ENCODE data around the gene CAND2. TPM values are rescaled to one million over a fixed set of nuclear protein-coding genes. Genes with fewer than 3 reads are reported as not detected.

Gene CAND2
- total and polyA plus RNA-seq, 4 donors: 0.38 to 1.6 (median 0.92) TPM

- TF ChIP-seq TAF1 (conservative IDR thresholded peaks at IDR 0.05): no peak
- TF ChIP-seq YY1 (IDR thresholded peaks at IDR 0.05): no peak
- TF ChIP-seq RXRA (IDR thresholded peaks at IDR 0.05): no peak
- no peak for TF ChIP-seq RAD21 (IDR thresholded peaks at IDR 0.05)
- no peak for TF ChIP-seq FOXA1 (IDR thresholded peaks at IDR 0.05)
- TF ChIP-seq HNF4G (IDR thresholded peaks at IDR 0.05): no peak
- no peak for TF ChIP-seq SP1 (IDR thresholded peaks at IDR 0.05)
- no peak for TF ChIP-seq FOXA2 (IDR thresholded peaks at IDR 0.05)
- no peak for TF ChIP-seq GABPA (IDR thresholded peaks at IDR 0.05 in 1 of 2, conservative IDR thresholded peaks at IDR 0.05 in 1 of 2)
- TF ChIP-seq HNF4A (conservative IDR thresholded peaks at IDR 0.05): no peak
- TF ChIP-seq MAX (IDR thresholded peaks at IDR 0.05): no peak
- no peak for TF ChIP-seq EGR1 (IDR thresholded peaks at IDR 0.05; ENCODE audit: low read depth in 2 of 2)
- TF ChIP-seq JUND (IDR thresholded peaks at IDR 0.05): no peak
Measured at GRCh38 chr3:12764171-12764776, 32.2 kb upstream of the CAND2 start (continued).

GRCh38 chr3:12766541-12766940 is 29.9 kb upstream of the CAND2 start:
- DNase-seq (ENCODE audit: low spot score): no peak
- WGBS: 87% methylated on average over 6 of the region's 6 CpGs

GRCh38 chr3:12768579-12769527 is 27.6 kb upstream of the CAND2 start:
- TF ChIP-seq RXRA (IDR thresholded peaks at IDR 0.05) (no peak), ZBTB33 (IDR thresholded peaks at IDR 0.05) (no peak), FOXA2 (IDR thresholded peaks at IDR 0.05) (no peak), SP1 (IDR thresholded peaks at IDR 0.05) (no peak), EGR1 (IDR thresholded peaks at IDR 0.05; ENCODE audit: low read depth in 2 of 2) (no peak), RAD21 (IDR thresholded peaks at IDR 0.05) (no peak), TAF1 (conservative IDR thresholded peaks at IDR 0.05) (no peak), GABPA (IDR thresholded peaks at IDR 0.05 in 1 of 2, conservative IDR thresholded peaks at IDR 0.05 in 1 of 2) (no peak), YY1 (IDR thresholded peaks at IDR 0.05) (no peak), MAX (IDR thresholded peaks at IDR 0.05) (no peak)
- H3K27me3 ChIP-seq (ENCODE audit: control insufficient read depth in 4 of 4, insufficient read depth in 4 of 4, low read length in 3 of 4): no peaks in the 10 kb centered on the region
- no peak overlapping the region for H3K27ac ChIP-seq (ENCODE audit: low read depth in 1 of 2, low read length in 2 of 2)
- no peaks in the 10 kb centered on the region for H3K9me3 ChIP-seq (ENCODE audit: control insufficient read depth in 4 of 4, low read length in 3 of 4)
- no peaks in the 10 kb centered on the region for H3K36me3 ChIP-seq (ENCODE audit: control insufficient read depth in 4 of 4, insufficient read depth in 3 of 4, low read depth in 1 of 4, low read length in 3 of 4)
- H3K4me3 ChIP-seq (ENCODE audit: low read depth in 1 of 3, low read length in 3 of 3): no peak overlapping the region
- no peaks in the 10 kb centered on the region for H3K4me1 ChIP-seq (ENCODE audit: control insufficient read depth in 4 of 4, insufficient read depth in 4 of 4, low read length in 3 of 4)
- DNase-seq (ENCODE audit: low spot score): no peak
- H3K9ac ChIP-seq (ENCODE audit: low read depth in 1 of 2, low read length in 2 of 2): no peak overlapping the region
- 83% methylated on average over 54 of the region's 54 CpGs for WGBS

More at GRCh38 chr3:12766541-12766940, 29.9 kb upstream of the CAND2 start:
- H3K27me3 ChIP-seq (ENCODE audit: control insufficient read depth in 4 of 4, insufficient read depth in 4 of 4, low read length in 3 of 4): no peaks in the 10 kb centered on the region
- no peaks in the 10 kb centered on the region for H3K9me3 ChIP-seq (ENCODE audit: control insufficient read depth in 4 of 4, low read length in 3 of 4)
- H3K9ac ChIP-seq (ENCODE audit: low read depth in 1 of 2, low read length in 2 of 2): no peak overlapping the region
- no peak overlapping the region for H3K4me3 ChIP-seq (ENCODE audit: low read depth in 1 of 3, low read length in 3 of 3)
- H3K36me3 ChIP-seq (ENCODE audit: control insufficient read depth in 4 of 4, insufficient read depth in 3 of 4, low read depth in 1 of 4, low read length in 3 of 4): no peaks in the 10 kb centered on the region
- TF ChIP-seq FOXA2 (IDR thresholded peaks at IDR 0.05): no peak
- TF ChIP-seq NR2F2 (IDR thresholded peaks at IDR 0.05): no peak
- TF ChIP-seq GABPA (IDR thresholded peaks at IDR 0.05 in 1 of 2, conservative IDR thresholded peaks at IDR 0.05 in 1 of 2): no peak
- TF ChIP-seq HNF4G (IDR thresholded peaks at IDR 0.05): no peak
- H3K4me1 ChIP-seq (ENCODE audit: control insufficient read depth in 4 of 4, insufficient read depth in 4 of 4, low read length in 3 of 4): no peaks in the 10 kb centered on the region
- H3K27ac ChIP-seq (ENCODE audit: low read depth in 1 of 2, low read length in 2 of 2): no peak overlapping the region

Measured in liver (tissue), 9 donors.